ENCODE results near the gene SQSTM1.
A peak's percentile ranks its signal among the peaks of the same experiment; 100 is the strongest.

Gene SQSTM1

GRCh38 chr5:179820483-179821297 lies at the start of gene SQSTM1:
Gene SQSTM1 (plus strand): TSS chr5:179820905. CDS start chr5:179820937, 32 bp downstream.
- peak; percentile 88 for DNase-seq (ENCODE audit: extremely low read depth, insufficient read length)
- no peaks in the 10 kb centered on the region for H3K27me3 ChIP-seq (replicated peaks; ENCODE audit: control insufficient read depth, insufficient read depth, low read length)
- H3K36me3 ChIP-seq (ENCODE audit: control insufficient read depth, insufficient read depth, low read length): peaks cover 16% of the 10 kb centered on the region
- no peak for TF ChIP-seq CTCF (IDR thresholded peaks at IDR 0.05; ENCODE audit: insufficient read depth, low read length, poor library complexity, severe bottlenecking)
- peak within 1 kb of the TSS; percentile 82 for H3K4me3 ChIP-seq (replicated peaks; ENCODE audit: low read depth, low read length)

GRCh38 chr5:179771311-179771895 lies 49.3 kb upstream of the SQSTM1 start:
- TF ChIP-seq CTCF (IDR thresholded peaks at IDR 0.05; ENCODE audit: insufficient read depth, low read length, poor library complexity, severe bottlenecking): no peak
- no peaks in the 10 kb centered on the region for H3K27me3 ChIP-seq (replicated peaks; ENCODE audit: control insufficient read depth, insufficient read depth, low read length)
- no peak for DNase-seq (ENCODE audit: extremely low read depth, insufficient read length)
- H3K4me3 ChIP-seq (replicated peaks; ENCODE audit: low read depth, low read length): no peak overlapping the region
- peaks cover 32% of the 10 kb centered on the region for H3K36me3 ChIP-seq (ENCODE audit: control insufficient read depth, insufficient read depth, low read length)

GRCh38 chr5:179772351-179772750 lies 48.4 kb upstream of the SQSTM1 start:
- no peak overlapping the region for H3K4me3 ChIP-seq (replicated peaks; ENCODE audit: low read depth, low read length)
- no peak for TF ChIP-seq CTCF (IDR thresholded peaks at IDR 0.05; ENCODE audit: insufficient read depth, low read length, poor library complexity, severe bottlenecking)
- no peak for DNase-seq (ENCODE audit: extremely low read depth, insufficient read length)
- H3K36me3 ChIP-seq (ENCODE audit: control insufficient read depth, insufficient read depth, low read length): peaks cover 27% of the 10 kb centered on the region
- no peaks in the 10 kb centered on the region for H3K27me3 ChIP-seq (replicated peaks; ENCODE audit: control insufficient read depth, insufficient read depth, low read length)

GRCh38 chr5:179773686-179774040 lies 47.0 kb upstream of the SQSTM1 start:
- no peak for DNase-seq (ENCODE audit: extremely low read depth, insufficient read length)
- Histone ChIP-seq H3K4me3 (replicated peaks; ENCODE audit: low read depth, low read length) (no peak overlapping the region), H3K36me3 (ENCODE audit: control insufficient read depth, insufficient read depth, low read length) (peaks cover 31% of the 10 kb centered on the region), H3K27me3 (replicated peaks; ENCODE audit: control insufficient read depth, insufficient read depth, low read length) (no peaks in the 10 kb centered on the region)
- no peak for TF ChIP-seq CTCF (IDR thresholded peaks at IDR 0.05; ENCODE audit: insufficient read depth, low read length, poor library complexity, severe bottlenecking)

- no peak overlapping the region for H3K4me3 ChIP-seq (replicated peaks; ENCODE audit: low read depth, low read length)
- H3K36me3 ChIP-seq (ENCODE audit: control insufficient read depth, insufficient read depth, low read length): peaks cover 26% of the 10 kb centered on the region
- TF ChIP-seq CTCF (IDR thresholded peaks at IDR 0.05; ENCODE audit: insufficient read depth, low read length, poor library complexity, severe bottlenecking): no peak
- H3K27me3 ChIP-seq (replicated peaks; ENCODE audit: control insufficient read depth, insufficient read depth, low read length): no peaks in the 10 kb centered on the region
- DNase-seq (ENCODE audit: extremely low read depth, insufficient read length): no peak
Observed at GRCh38 chr5:179774442-179774841, 46.3 kb upstream of the SQSTM1 start.
